ENCODE measurements around the gene ARMH1. TPM values are rescaled to one million over a fixed set of nuclear protein-coding genes. Genes with fewer than 3 reads are reported as not detected.
A peak's percentile ranks its signal among the peaks of the same experiment; 100 is the strongest.
"Not testable (repeated sequence)": the region's sequence is repeated elsewhere in the genome, so short reads cannot be mapped to it uniquely, and the experiment has no call there.

The ARMH1 gene
- total and polyA plus RNA-seq, 4 donors: 6.3 to 15.5 (median 10.9) TPM

DNA sequence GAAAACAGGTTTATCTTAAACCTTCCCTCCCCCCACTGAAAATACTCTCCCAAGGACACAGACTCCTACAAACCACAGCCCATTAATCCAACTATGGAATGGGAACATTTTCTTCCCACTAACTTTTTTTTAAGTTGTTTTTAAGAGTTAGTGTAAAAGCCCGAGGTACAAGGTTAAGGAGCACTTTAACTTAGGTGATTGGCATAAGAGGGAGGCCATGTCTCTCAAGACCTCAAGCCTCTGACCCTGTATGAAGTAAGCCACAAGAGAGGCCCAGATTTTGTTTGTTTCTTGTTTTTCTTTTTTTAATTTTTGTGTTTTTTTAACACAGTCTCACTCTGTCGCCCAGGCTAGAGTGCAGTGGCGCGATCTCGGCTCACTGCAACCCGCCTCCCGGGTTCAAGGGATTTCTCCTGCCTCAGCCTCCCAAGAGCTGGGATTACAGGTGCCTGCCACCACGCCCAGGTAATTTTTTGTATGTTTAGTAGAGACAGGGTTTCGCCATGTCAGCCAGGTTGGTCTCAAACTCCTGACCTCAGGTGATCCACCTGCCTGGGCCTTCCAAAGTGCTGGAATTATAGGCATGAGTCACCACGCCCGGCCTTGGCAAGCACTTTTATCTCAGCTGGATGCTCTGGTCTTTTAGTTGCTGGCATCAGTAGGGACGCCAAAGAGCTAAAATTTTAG lies 14.4 kb downstream of the ARMH1 start:
- Histone ChIP-seq H3K4me1 (ENCODE audit: control insufficient read depth, insufficient read depth, low read length) (no peaks in the 10 kb centered on the region), H3K27ac (ENCODE audit: low read depth, low read length) (no peak overlapping the region), H3K36me3 (ENCODE audit: control insufficient read depth, insufficient read depth, low read length) (no peaks in the 10 kb centered on the region), H3K9me3 (ENCODE audit: control insufficient read depth, insufficient read depth, low read length) (no peaks in the 10 kb centered on the region), H3K4me3 (ENCODE audit: low read depth, low read length) (no peak overlapping the region), H3K27me3 (ENCODE audit: control insufficient read depth, insufficient read depth, low read length) (no peaks in the 10 kb centered on the region)
- 89% methylated on average over 11 of the region's 12 CpGs for WGBS (ENCODE audit: insufficient coverage)
- no peak for DNase-seq (ENCODE audit: low read depth in 4 of 6, low spot score in 6 of 6)

DNA sequence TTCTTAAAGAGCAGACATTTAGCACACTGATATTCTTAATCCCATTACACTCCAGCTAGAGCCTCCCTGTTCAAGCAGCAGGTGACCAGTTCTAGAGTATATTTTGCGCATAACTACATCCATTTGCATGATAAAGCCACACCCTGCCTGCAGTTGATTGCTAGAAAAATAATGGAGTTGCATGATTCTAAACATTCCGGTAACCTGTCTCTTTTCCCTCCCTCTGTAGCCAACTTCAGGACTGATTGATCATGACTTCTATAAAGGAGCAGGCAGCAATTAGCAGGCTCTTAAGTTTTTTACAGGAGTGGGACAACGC lies 14.9 kb downstream of the ARMH1 start:
- WGBS (ENCODE audit: insufficient coverage): 72% methylated on average over 2 of the region's 3 CpGs

DNA sequence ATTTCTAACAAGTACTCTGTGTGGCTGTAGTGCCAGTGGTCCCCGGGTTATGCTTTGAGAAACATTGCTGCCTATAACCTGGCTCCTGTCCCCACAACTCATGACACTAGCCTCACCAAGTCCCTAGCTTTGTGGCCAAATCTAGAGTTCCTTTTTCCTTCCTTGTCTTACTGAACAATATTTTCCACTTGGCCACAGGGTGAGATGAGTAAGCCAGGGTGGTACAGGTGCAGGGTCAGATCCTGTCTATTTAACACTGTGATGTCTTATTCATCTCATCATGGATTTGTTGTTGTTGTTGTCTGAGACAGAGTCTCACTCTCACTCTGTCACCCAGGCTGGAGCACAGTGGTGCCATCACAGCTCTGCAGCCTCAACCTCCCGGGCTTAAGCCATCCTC lies 18.6 kb downstream of the ARMH1 start:
- 100% methylated on average over 1 of the region's 2 CpGs for WGBS (ENCODE audit: insufficient coverage)
- H3K36me3 ChIP-seq (ENCODE audit: control insufficient read depth, insufficient read depth, low read length): no peaks in the 10 kb centered on the region
- H3K4me1 ChIP-seq (ENCODE audit: control insufficient read depth, insufficient read depth, low read length): peaks cover 4% of the 10 kb centered on the region
- no peaks in the 10 kb centered on the region for H3K9me3 ChIP-seq (ENCODE audit: control insufficient read depth, insufficient read depth, low read length)
- no peaks in the 10 kb centered on the region for H3K27me3 ChIP-seq (ENCODE audit: control insufficient read depth, insufficient read depth, low read length)
- DNase-seq (ENCODE audit: low read depth in 4 of 6, low spot score in 6 of 6): no peak
- no peak overlapping the region for H3K4me3 ChIP-seq (ENCODE audit: low read depth, low read length)
- no peak overlapping the region for H3K27ac ChIP-seq (ENCODE audit: low read depth, low read length)

More for the DNA sequence above, 14.9 kb downstream of the ARMH1 start:
- Histone ChIP-seq H3K4me1 (ENCODE audit: control insufficient read depth, insufficient read depth, low read length) (no peaks in the 10 kb centered on the region), H3K9me3 (ENCODE audit: control insufficient read depth, insufficient read depth, low read length) (no peaks in the 10 kb centered on the region), H3K4me3 (ENCODE audit: low read depth, low read length) (no peak overlapping the region), H3K27ac (ENCODE audit: low read depth, low read length) (no peak overlapping the region), H3K27me3 (ENCODE audit: control insufficient read depth, insufficient read depth, low read length) (no peaks in the 10 kb centered on the region), H3K36me3 (ENCODE audit: control insufficient read depth, insufficient read depth, low read length) (no peaks in the 10 kb centered on the region)
- DNase-seq (ENCODE audit: low read depth in 4 of 6, low spot score in 6 of 6): no peak

DNA sequence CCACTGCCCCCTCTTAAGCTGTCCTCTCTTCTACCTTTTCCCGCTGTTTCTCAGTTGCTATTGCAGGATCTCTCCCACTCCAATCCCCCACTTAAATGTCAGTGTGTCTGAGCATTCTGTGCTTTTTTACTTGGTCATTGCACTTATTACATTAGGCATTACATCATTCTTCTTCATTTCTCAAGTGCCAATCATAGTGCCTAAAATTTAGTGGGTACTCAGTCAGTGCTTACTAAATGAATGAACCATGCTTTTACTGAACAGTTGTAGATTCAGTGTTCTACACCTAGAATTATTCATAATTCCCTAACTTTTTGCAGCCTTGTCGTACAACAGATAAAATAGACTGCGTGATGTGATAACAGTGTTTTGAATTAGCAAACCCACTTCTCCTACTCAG lies 19.4 kb downstream of the ARMH1 start:
- Histone ChIP-seq H3K4me1 (ENCODE audit: control insufficient read depth, insufficient read depth, low read length) (peaks cover 4% of the 10 kb centered on the region), H3K36me3 (ENCODE audit: control insufficient read depth, insufficient read depth, low read length) (no peaks in the 10 kb centered on the region), H3K9me3 (ENCODE audit: control insufficient read depth, insufficient read depth, low read length) (no peaks in the 10 kb centered on the region), H3K27ac (ENCODE audit: low read depth, low read length) (no peak overlapping the region), H3K27me3 (ENCODE audit: control insufficient read depth, insufficient read depth, low read length) (no peaks in the 10 kb centered on the region), H3K4me3 (ENCODE audit: low read depth, low read length) (no peak overlapping the region)
- 100% methylated on average over 1 of the region's 3 CpGs for WGBS (ENCODE audit: insufficient coverage)
- DNase-seq (ENCODE audit: low read depth in 4 of 6, low spot score in 6 of 6): no peak

GRCh38 chr1:44694863-44695478 lies 20.5 kb downstream of the ARMH1 start:
- H3K4me1 ChIP-seq (ENCODE audit: control insufficient read depth, insufficient read depth, low read length): peaks cover 4% of the 10 kb centered on the region
- no peaks in the 10 kb centered on the region for H3K9me3 ChIP-seq (ENCODE audit: control insufficient read depth, insufficient read depth, low read length)
- no peaks in the 10 kb centered on the region for H3K36me3 ChIP-seq (ENCODE audit: control insufficient read depth, insufficient read depth, low read length)
- no peak for DNase-seq (ENCODE audit: low read depth in 4 of 6, low spot score in 6 of 6)
- H3K27ac ChIP-seq (ENCODE audit: low read depth, low read length): no peak overlapping the region
- H3K27me3 ChIP-seq (ENCODE audit: control insufficient read depth, insufficient read depth, low read length): no peaks in the 10 kb centered on the region
- H3K4me3 ChIP-seq (ENCODE audit: low read depth, low read length): no peak overlapping the region
- whole genome bisulfite sequencing (ENCODE audit: insufficient coverage): 96% methylated on average over 5 of the region's 7 CpGs

GRCh38 chr1:44695671-44696070 lies 21.2 kb downstream of the ARMH1 start:
- no CpG with 5 or more reads among the region's 4 CpGs for WGBS (ENCODE audit: insufficient coverage)
- peaks cover 4% of the 10 kb centered on the region for H3K4me1 ChIP-seq (ENCODE audit: control insufficient read depth, insufficient read depth, low read length)
- DNase-seq (ENCODE audit: low read depth in 4 of 6, low spot score in 6 of 6): no peak
- H3K9me3 ChIP-seq (ENCODE audit: control insufficient read depth, insufficient read depth, low read length): no peaks in the 10 kb centered on the region
- no peak overlapping the region for H3K4me3 ChIP-seq (ENCODE audit: low read depth, low read length)
- no peaks in the 10 kb centered on the region for H3K36me3 ChIP-seq (ENCODE audit: control insufficient read depth, insufficient read depth, low read length)
- no peak overlapping the region for H3K27ac ChIP-seq (ENCODE audit: low read depth, low read length)
- H3K27me3 ChIP-seq (ENCODE audit: control insufficient read depth, insufficient read depth, low read length): no peaks in the 10 kb centered on the region

- Histone ChIP-seq H3K36me3 (ENCODE audit: control insufficient read depth, insufficient read depth, low read length) (no peaks in the 10 kb centered on the region), H3K4me3 (ENCODE audit: low read depth, low read length) (no peak overlapping the region), H3K27ac (ENCODE audit: low read depth, low read length) (no peak overlapping the region), H3K9me3 (ENCODE audit: control insufficient read depth, insufficient read depth, low read length) (no peaks in the 10 kb centered on the region), H3K4me1 (ENCODE audit: control insufficient read depth, insufficient read depth, low read length) (peaks cover 4% of the 10 kb centered on the region), H3K27me3 (ENCODE audit: control insufficient read depth, insufficient read depth, low read length) (no peaks in the 10 kb centered on the region)
- DNase-seq (ENCODE audit: low read depth in 4 of 6, low spot score in 6 of 6): peak in 3 of 6 donors; percentile 40 to 93 (median 51)
- 55% methylated on average over 2 of the region's 3 CpGs for WGBS (ENCODE audit: insufficient coverage)
Observed at GRCh38 chr1:44696101-44696500, 21.6 kb downstream of the ARMH1 start.

DNA sequence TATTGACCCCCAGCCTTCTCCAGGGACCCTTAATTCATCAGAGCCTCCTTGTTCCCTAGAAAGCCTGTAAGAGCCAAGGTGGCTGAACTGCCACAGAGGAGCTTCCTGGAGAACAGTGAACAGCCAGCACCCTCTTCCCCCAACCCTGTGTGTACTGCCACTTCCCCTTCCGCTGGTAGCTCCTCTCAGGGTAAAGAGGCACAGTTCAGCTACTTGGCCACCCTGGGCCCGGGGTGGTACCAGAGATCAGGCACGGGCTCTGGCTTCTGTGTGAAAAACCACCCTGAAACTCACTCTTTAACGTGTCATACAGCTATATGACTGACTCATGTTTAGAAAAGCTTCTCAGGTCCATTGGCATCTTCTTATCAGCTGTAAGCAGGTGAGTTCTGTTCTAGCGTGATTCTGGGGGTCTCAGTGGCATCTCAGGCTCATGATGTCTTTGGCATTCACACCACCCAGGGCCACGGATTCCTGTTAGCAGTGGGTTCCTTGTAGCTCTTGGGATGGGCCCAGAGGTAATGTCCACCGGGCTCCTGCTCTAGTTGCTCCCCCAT lies 22.4 kb downstream of the ARMH1 start:
- no peak for DNase-seq (ENCODE audit: low read depth in 4 of 6, low spot score in 6 of 6)
- Histone ChIP-seq H3K36me3 (ENCODE audit: control insufficient read depth, insufficient read depth, low read length) (no peaks in the 10 kb centered on the region), H3K4me1 (ENCODE audit: control insufficient read depth, insufficient read depth, low read length) (peaks cover 4% of the 10 kb centered on the region), H3K27ac (ENCODE audit: low read depth, low read length) (no peak overlapping the region), H3K27me3 (ENCODE audit: control insufficient read depth, insufficient read depth, low read length) (no peaks in the 10 kb centered on the region), H3K9me3 (ENCODE audit: control insufficient read depth, insufficient read depth, low read length) (no peaks in the 10 kb centered on the region), H3K4me3 (ENCODE audit: low read depth, low read length) (no peak overlapping the region)
- WGBS (ENCODE audit: insufficient coverage): 86% methylated on average over 5 of the region's 7 CpGs

DNA sequence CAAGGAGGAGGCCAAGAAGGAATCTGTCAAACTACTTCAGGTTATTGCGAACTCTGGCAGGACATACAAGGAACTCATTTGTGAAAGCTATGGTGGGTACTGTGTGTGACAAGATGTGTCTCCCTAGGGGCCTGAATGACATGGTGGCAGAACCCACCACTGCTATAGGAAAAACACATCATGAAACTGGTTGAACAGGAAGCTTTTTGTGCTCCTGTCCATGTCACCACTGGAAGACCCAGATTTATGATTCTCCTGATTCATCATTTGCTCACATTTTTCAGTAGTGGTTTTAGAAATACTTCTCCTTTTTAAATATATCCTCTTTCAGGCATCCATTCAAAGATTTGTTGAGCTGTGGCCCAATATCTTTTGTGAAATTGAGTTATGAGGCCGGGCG lies 23.6 kb downstream of the ARMH1 start:
- 100% methylated on average over 1 of the region's 3 CpGs for WGBS (ENCODE audit: insufficient coverage)

DNA sequence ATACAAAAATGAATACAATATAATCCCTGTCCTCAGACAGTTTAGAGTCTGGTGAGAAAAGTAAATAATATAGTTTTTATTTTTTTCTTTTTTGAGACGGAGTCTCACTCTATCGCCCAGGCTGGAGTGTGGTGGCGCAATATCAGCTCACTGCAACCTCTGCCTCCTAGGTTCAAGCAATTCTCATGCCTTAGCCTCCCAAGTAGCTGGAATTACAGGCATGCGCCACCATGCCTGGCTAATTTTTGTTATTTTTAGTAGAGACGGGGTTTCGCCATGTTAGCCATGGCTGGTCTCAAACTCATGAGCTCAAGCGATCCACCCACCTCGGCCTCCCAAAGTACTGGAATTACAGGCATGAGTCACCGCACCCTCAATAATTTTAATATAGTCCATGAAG lies 24.9 kb downstream of the ARMH1 start:
- H3K27me3 ChIP-seq (ENCODE audit: control insufficient read depth, insufficient read depth, low read length); H3K36me3 ChIP-seq (ENCODE audit: control insufficient read depth, insufficient read depth, low read length); H3K4me1 ChIP-seq (ENCODE audit: control insufficient read depth, insufficient read depth, low read length); H3K27ac ChIP-seq (ENCODE audit: low read depth, low read length); H3K9me3 ChIP-seq (ENCODE audit: control insufficient read depth, insufficient read depth, low read length); H3K4me3 ChIP-seq (ENCODE audit: low read depth, low read length); DNase-seq (ENCODE audit: low read depth in 4 of 6, low spot score in 6 of 6): not testable (repeated sequence)
- 100% methylated on average over 3 of the region's 9 CpGs for WGBS (ENCODE audit: insufficient coverage)

More for the DNA sequence above, 23.6 kb downstream of the ARMH1 start:
- Histone ChIP-seq H3K4me1 (ENCODE audit: control insufficient read depth, insufficient read depth, low read length) (peaks cover 4% of the 10 kb centered on the region), H3K36me3 (ENCODE audit: control insufficient read depth, insufficient read depth, low read length) (no peaks in the 10 kb centered on the region), H3K4me3 (ENCODE audit: low read depth, low read length) (no peak overlapping the region), H3K27ac (ENCODE audit: low read depth, low read length) (no peak overlapping the region), H3K9me3 (ENCODE audit: control insufficient read depth, insufficient read depth, low read length) (no peaks in the 10 kb centered on the region), H3K27me3 (ENCODE audit: control insufficient read depth, insufficient read depth, low read length) (no peaks in the 10 kb centered on the region)
- no peak for DNase-seq (ENCODE audit: low read depth in 4 of 6, low spot score in 6 of 6)

Data from spinal cord (tissue), 10 donors.